Measurements from ENCODE around the gene DYNC1I2.

Gene DYNC1I2

GRCh38 chr2:171787333-171788072, 100.2 kb downstream of the DYNC1I2 start:
- no peak for DNase-seq

GRCh38 chr2:171788316-171788993, 101.2 kb downstream of the DYNC1I2 start:
- no peak for DNase-seq

- no peak for DNase-seq
Observed at GRCh38 chr2:171789956-171790355, 102.7 kb downstream of the DYNC1I2 start.

GRCh38 chr2:171791361-171791760, 104.1 kb downstream of the DYNC1I2 start:
- no peak for DNase-seq

- no peak for DNase-seq
Observed at GRCh38 chr2:171792157-171792556, 104.9 kb downstream of the DYNC1I2 start.

GRCh38 chr2:171792886-171793580, 105.8 kb downstream of the DYNC1I2 start:
- no peak for DNase-seq

- no peak for DNase-seq
Observed at GRCh38 chr2:171793691-171794678, 106.7 kb downstream of the DYNC1I2 start.

GRCh38 chr2:171794918-171795317, 107.6 kb downstream of the DYNC1I2 start:
- DNase-seq: no peak

Measured in NCI-H226 (cell line).